DND-41 (cell line): ENCODE results near the gene NF2.

Experiments
- CTCF ChIP-seq: IDR thresholded peaks from 2 replicates; pipeline ENCODE4 v1.5.1; 2012; ENCODE audit warnings: borderline replicate concordance, low read length, moderate library complexity, mild to moderate bottlenecking; ENCODE audit not compliant: poor library complexity, severe bottlenecking; ENCODE audit errors: extremely low read depth
- EZH2 ChIP-seq: IDR thresholded peaks from 3 replicates; pipeline ENCODE4 v1.6.1; 2012; ENCODE audit warnings: borderline replicate concordance, low read depth, mild to moderate bottlenecking, moderate library complexity, low read length, inconsistent platforms; ENCODE audit not compliant: severe bottlenecking

GRCh38 chr22:29638678-29639077 lies 35.2 kb downstream of the NF2 start:
- TF ChIP-seq CTCF = no peak
- no peak for TF ChIP-seq EZH2
